ENCODE results near the gene KCNN1. TPM values are rescaled to one million over a fixed set of nuclear protein-coding genes. Genes with fewer than 3 reads are reported as not detected.

Gene KCNN1
- total RNA-seq, 1 experiment from 2014 or later: 0.61 TPM

DNA sequence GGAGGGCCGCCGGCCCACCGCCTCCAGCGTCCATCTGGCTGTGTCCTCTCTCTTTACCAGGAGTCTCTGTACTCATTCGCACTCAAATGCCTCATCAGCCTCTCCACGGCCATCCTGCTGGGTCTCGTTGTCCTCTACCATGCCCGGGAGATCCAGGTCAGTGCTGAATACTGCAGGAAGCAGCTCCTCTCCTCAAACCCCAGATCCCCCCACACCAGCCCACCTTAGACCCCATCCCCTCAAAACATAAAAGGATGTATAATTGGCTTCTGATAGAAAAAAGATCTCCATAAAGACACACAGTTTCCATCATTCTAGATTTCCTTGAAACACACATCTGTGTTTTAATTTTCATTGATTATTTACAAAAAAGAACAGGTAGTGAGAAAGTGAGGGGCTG is 8.1 kb downstream of the KCNN1 start:
- BruUV-seq (replicated peaks): no TSS peak
- Histone ChIP-seq H3K4me1 (ENCODE audit: control insufficient read depth in 1 of 2, insufficient read depth in 2 of 2, low read length in 2 of 2) (no peaks in the 10 kb centered on the region), H3K9me3 (ENCODE audit: control insufficient read depth in 1 of 2, insufficient read depth in 1 of 2, low read depth in 1 of 2, low read length in 2 of 2) (no peaks in the 10 kb centered on the region), H3K27ac (ENCODE audit: low read depth, low read length) (no peak overlapping the region), H3K27me3 (ENCODE audit: insufficient read depth, low read length) (no peaks in the 10 kb centered on the region), H3K4me2 (ENCODE audit: low read length) (no peak overlapping the region), H3K4me3 (replicated peaks in 1 of 2; ENCODE audit: low read depth in 1 of 2, low read length in 2 of 2) (no peak overlapping the region), H3K9me2 (ENCODE audit: insufficient read depth) (no peaks in the 10 kb centered on the region), H4K20me1 (ENCODE audit: insufficient read depth) (no peaks in the 10 kb centered on the region), H3K36me3 (ENCODE audit: control insufficient read depth in 1 of 2, insufficient read depth in 2 of 2, low read length in 2 of 2) (no peaks in the 10 kb centered on the region), H3K79me2 (ENCODE audit: insufficient read depth, low read length) (no peaks in the 10 kb centered on the region), H2AFZ (ENCODE audit: low read depth, low read length, poor library complexity, severe bottlenecking) (no peak overlapping the region), H3K9ac (ENCODE audit: low read length) (no peak overlapping the region)
- ChIA-PET RAD21 (ENCODE audit: low non-redundant PET in 1 of 2, low total read pairs in 2 of 2, uncharacterized antibody in 2 of 2, unreplicated experiment in 2 of 2) (no interaction called here), POLR2A (no interaction called here), CTCF (interaction anchor here (1.8 kb wide), 1 partner anchor 37 kb away, joined by 3 read pairs; no protein-coding TSS in a partner anchor)
- intact Hi-C loops (cut with micrococcal nuclease): no loop called here
- DNase-seq (ENCODE audit: low read depth, low spot score): no peak
- ATAC-seq: no peak
- TF ChIP-seq SIN3A (IDR thresholded peaks at IDR 0.05; ENCODE audit: low read depth) (no peak), EZH2 (IDR thresholded peaks at IDR 0.05) (no peak), RAD21 (IDR thresholded peaks at IDR 0.05; ENCODE audit: low read depth) (no peak), EZH2phosphoT487 (IDR thresholded peaks at IDR 0.05; ENCODE audit: borderline replicate concordance) (no peak), JUND (IDR thresholded peaks at IDR 0.05) (no peak), ZFX (IDR thresholded peaks at IDR 0.05) (no peak)
- TF ChIP-seq, protein P1, sequence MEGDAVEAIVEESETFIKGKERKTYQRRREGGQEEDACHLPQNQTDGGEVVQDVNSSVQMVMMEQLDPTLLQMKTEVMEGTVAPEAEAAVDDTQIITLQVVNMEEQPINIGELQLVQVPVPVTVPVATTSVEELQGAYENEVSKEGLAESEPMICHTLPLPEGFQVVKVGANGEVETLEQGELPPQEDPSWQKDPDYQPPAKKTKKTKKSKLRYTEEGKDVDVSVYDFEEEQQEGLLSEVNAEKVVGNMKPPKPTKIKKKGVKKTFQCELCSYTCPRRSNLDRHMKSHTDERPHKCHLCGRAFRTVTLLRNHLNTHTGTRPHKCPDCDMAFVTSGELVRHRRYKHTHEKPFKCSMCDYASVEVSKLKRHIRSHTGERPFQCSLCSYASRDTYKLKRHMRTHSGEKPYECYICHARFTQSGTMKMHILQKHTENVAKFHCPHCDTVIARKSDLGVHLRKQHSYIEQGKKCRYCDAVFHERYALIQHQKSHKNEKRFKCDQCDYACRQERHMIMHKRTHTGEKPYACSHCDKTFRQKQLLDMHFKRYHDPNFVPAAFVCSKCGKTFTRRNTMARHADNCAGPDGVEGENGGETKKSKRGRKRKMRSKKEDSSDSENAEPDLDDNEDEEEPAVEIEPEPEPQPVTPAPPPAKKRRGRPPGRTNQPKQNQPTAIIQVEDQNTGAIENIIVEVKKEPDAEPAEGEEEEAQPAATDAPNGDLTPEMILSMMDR (IDR thresholded peaks at IDR 0.05 in 2 of 3, conservative IDR thresholded peaks at IDR 0.05 in 1 of 3; ENCODE audit: borderline replicate concordance in 1 of 3, insufficient read depth in 1 of 3, low read depth in 2 of 3, low read length in 2 of 3): no peak
- TF ChIP-seq, protein P2, sequence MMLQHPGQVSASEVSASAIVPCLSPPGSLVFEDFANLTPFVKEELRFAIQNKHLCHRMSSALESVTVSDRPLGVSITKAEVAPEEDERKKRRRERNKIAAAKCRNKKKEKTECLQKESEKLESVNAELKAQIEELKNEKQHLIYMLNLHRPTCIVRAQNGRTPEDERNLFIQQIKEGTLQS (IDR thresholded peaks at IDR 0.05): no peak
- TF ChIP-seq, protein P3, sequence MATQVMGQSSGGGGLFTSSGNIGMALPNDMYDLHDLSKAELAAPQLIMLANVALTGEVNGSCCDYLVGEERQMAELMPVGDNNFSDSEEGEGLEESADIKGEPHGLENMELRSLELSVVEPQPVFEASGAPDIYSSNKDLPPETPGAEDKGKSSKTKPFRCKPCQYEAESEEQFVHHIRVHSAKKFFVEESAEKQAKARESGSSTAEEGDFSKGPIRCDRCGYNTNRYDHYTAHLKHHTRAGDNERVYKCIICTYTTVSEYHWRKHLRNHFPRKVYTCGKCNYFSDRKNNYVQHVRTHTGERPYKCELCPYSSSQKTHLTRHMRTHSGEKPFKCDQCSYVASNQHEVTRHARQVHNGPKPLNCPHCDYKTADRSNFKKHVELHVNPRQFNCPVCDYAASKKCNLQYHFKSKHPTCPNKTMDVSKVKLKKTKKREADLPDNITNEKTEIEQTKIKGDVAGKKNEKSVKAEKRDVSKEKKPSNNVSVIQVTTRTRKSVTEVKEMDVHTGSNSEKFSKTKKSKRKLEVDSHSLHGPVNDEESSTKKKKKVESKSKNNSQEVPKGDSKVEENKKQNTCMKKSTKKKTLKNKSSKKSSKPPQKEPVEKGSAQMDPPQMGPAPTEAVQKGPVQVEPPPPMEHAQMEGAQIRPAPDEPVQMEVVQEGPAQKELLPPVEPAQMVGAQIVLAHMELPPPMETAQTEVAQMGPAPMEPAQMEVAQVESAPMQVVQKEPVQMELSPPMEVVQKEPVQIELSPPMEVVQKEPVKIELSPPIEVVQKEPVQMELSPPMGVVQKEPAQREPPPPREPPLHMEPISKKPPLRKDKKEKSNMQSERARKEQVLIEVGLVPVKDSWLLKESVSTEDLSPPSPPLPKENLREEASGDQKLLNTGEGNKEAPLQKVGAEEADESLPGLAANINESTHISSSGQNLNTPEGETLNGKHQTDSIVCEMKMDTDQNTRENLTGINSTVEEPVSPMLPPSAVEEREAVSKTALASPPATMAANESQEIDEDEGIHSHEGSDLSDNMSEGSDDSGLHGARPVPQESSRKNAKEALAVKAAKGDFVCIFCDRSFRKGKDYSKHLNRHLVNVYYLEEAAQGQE (IDR thresholded peaks at IDR 0.05; ENCODE audit: low read depth): no peak
- TF ChIP-seq, protein P4, sequence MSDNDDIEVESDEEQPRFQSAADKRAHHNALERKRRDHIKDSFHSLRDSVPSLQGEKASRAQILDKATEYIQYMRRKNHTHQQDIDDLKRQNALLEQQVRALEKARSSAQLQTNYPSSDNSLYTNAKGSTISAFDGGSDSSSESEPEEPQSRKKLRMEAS (IDR thresholded peaks at IDR 0.05): no peak

Measured in HCT116 (cell line).